A549 (cell line): Measurements from ENCODE around the gene SMARCD3.

Experiments used
- MYC ChIP-seq: IDR thresholded peaks from 2 replicates; pipeline ENCODE4 v1.6.1; 2012; ENCODE audit warnings: mild to moderate bottlenecking, inconsistent platforms, low read length, improper control_type of control experiment, borderline replicate concordance
- POLR2A ChIP-seq: IDR thresholded peaks from 2 replicates; pipeline ENCODE4 v1.6.1; 2012; ENCODE audit warnings: mild to moderate bottlenecking, low read length
- TF ChIP-seq, protein P1 (sequence below): fragments of >200 bp; sonication (Bioruptor Twin); formaldehyde crosslinking; IDR thresholded peaks from 3 replicates; pipeline ENCODE4 v1.5.1; 2016

DNA sequence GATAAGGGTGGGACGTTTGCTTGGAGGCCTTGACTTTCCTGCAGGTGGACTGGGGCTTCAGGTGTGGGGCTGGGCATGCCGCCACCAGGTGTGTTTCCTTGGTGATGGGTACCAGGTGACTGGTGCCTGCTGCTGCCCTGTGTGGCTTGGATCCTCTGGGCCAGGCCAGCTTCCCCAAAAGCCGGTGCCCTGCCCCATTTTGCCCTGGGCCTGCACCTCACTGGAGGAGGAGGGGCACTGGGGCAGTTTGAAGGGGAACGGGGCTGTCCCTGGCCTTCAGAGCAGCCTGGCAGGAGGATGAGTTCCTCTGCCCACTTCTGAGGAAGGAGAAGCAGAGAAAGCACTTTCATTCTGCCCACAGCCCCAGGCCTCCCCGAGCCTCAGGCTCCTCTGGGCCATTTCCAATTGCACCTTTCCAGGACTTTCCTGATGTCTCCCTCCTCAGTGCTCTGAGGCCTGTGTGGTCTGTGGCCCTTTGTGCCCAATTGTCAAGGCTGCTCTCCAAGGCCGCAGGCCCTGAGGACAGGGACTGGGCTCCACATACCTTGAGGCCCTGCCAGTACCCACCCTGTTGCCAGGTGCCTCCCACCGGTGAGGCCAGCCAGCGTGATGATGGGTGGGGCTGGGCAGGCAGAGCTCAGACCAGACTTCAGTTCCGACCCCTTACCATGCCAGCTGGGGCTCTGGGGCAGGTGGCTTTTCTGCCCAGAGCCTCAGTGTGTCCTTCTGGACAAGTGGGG lies 25.3 kb upstream of the SMARCD3 start:
- TF ChIP-seq POLR2A: no peak
- TF ChIP-seq MYC: no peak
- TF ChIP-seq, protein P1, sequence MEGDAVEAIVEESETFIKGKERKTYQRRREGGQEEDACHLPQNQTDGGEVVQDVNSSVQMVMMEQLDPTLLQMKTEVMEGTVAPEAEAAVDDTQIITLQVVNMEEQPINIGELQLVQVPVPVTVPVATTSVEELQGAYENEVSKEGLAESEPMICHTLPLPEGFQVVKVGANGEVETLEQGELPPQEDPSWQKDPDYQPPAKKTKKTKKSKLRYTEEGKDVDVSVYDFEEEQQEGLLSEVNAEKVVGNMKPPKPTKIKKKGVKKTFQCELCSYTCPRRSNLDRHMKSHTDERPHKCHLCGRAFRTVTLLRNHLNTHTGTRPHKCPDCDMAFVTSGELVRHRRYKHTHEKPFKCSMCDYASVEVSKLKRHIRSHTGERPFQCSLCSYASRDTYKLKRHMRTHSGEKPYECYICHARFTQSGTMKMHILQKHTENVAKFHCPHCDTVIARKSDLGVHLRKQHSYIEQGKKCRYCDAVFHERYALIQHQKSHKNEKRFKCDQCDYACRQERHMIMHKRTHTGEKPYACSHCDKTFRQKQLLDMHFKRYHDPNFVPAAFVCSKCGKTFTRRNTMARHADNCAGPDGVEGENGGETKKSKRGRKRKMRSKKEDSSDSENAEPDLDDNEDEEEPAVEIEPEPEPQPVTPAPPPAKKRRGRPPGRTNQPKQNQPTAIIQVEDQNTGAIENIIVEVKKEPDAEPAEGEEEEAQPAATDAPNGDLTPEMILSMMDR: no peak
